ENCODE data around the gene SKAP2. TPM values are rescaled to one million over a fixed set of nuclear protein-coding genes. Genes with fewer than 3 reads are reported as not detected.

Gene SKAP2
- polyA plus RNA-seq, 3 donors: 19.2 to 204 (median 158) TPM

DNA sequence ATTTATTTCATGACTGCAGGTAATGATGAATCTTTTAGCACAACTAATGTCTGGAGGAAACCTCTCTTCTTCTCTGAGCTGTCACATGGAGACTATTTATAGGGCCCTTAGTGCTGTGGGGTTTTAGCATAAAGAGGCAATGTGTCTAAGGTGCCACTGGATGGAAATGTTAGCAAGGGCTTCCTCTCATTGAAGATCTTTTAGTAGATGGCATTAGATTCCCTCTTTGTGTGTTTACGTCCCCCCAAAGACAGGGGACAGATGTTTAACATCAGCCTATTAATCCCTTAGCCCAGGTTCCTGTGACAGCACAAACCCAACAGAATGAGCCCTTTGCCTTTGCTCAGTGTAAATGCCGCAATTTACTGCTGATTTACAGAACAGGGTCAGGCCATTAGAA lies 208.6 kb downstream of the SKAP2 start:
- Histone ChIP-seq H3K36me3 (replicated peaks in 1 of 2; ENCODE audit: control insufficient read depth in 1 of 2, insufficient read depth in 2 of 2, low read length in 2 of 2) (peaks cover 0 to 14% of the 10 kb centered on the region in 2 donors), H3K79me2 (ENCODE audit: insufficient read depth, low read length) (no peaks in the 10 kb centered on the region), H3K27me3 (ENCODE audit: control insufficient read depth in 2 of 2, insufficient read depth in 2 of 2, low read length in 2 of 2) (no peaks in the 10 kb centered on the region), H4K20me1 (ENCODE audit: insufficient read depth, low read length) (no peaks in the 10 kb centered on the region), H3K9ac (ENCODE audit: insufficient read depth, low read length, poor library complexity, severe bottlenecking) (no peak overlapping the region), H3K27ac (ENCODE audit: low read depth in 1 of 2, low read length in 2 of 2) (no peak overlapping the region), H3K4me1 (ENCODE audit: control insufficient read depth in 1 of 2, insufficient read depth in 2 of 2, low read length in 2 of 2) (no peaks in the 10 kb centered on the region), H2AFZ (ENCODE audit: insufficient read depth, low read depth, low read length, poor library complexity, severe bottlenecking) (no peak overlapping the region), H3K9me3 (replicated peaks in 1 of 2; ENCODE audit: control insufficient read depth in 1 of 2, insufficient read depth in 1 of 2, low read length in 2 of 2) (no peaks in the 10 kb centered on the region), H3K4me3 (replicated peaks in 1 of 3; ENCODE audit: low read depth in 2 of 3, low read length in 3 of 3) (no peak overlapping the region), H3K4me2 (replicated peaks; ENCODE audit: extremely low read depth, low read length, poor library complexity, severe bottlenecking) (no peak overlapping the region)
- peaks cover 12 to 14% of the 10 kb centered on the region in 2 donors for H3K36me3 Mint-ChIP-seq
- no peak for DNase-seq
- H3K27ac Mint-ChIP-seq: no peak overlapping the region
- H3K9me3 Mint-ChIP-seq: no peaks in the 10 kb centered on the region
- TF ChIP-seq, protein P1, sequence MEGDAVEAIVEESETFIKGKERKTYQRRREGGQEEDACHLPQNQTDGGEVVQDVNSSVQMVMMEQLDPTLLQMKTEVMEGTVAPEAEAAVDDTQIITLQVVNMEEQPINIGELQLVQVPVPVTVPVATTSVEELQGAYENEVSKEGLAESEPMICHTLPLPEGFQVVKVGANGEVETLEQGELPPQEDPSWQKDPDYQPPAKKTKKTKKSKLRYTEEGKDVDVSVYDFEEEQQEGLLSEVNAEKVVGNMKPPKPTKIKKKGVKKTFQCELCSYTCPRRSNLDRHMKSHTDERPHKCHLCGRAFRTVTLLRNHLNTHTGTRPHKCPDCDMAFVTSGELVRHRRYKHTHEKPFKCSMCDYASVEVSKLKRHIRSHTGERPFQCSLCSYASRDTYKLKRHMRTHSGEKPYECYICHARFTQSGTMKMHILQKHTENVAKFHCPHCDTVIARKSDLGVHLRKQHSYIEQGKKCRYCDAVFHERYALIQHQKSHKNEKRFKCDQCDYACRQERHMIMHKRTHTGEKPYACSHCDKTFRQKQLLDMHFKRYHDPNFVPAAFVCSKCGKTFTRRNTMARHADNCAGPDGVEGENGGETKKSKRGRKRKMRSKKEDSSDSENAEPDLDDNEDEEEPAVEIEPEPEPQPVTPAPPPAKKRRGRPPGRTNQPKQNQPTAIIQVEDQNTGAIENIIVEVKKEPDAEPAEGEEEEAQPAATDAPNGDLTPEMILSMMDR (IDR thresholded peaks at IDR 0.05): no peak
- intact Hi-C loops (cut with micrococcal nuclease): no loop called here
- H3K4me3 Mint-ChIP-seq: no peak overlapping the region
- H3K27me3 Mint-ChIP-seq (ENCODE audit: low read depth in 3 of 3): no peaks in the 10 kb centered on the region
- 100% methylated on average over 1 of the region's 2 CpGs for WGBS (ENCODE audit: insufficient coverage)
- H3K4me1 Mint-ChIP-seq: peaks cover 2% of the 10 kb centered on the region

DNA sequence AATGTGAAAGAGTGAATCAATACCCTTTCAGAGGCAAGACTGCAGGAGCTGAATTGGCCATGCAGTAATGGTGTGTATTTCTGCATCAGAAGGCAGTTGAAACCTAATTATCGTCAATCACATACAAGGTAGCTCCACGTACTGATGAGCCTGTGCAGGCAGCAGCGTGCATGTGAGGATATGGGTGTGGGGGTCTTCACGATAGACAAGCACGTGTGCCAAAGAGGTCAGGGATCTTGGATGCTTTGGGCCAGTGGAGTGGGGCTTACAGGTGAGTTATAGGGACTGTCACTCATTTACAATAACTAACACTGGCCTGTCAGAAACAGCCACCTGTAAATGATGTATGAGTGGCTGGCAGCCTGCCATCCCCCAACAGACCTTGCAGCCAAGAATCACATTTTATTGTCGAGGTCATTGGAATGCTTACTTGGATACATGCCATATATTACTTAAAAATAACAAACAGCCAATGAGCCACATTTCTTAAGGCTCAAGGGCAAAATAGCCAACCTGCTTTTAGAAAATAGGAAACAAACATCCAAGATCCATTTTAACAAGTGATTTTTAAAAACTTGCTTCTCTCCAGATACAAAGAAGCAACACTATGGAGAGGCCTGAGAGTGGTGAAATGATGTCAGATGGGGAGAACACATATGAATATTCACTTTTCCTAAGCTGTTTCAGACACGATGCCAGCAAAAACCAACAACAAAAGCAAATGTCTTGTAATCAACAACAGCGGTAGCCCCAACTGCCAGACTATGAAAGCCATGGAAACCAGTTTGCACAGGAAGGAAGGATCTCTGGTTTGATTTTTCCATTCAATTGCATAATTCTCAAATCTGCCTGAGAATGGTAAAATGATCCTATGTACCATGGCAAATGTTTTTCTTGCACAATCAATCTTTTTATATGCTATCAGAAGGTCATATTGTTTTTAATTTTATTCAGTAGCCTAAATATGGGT lies 210.7 kb downstream of the SKAP2 start:
- H4K20me1 ChIP-seq (ENCODE audit: insufficient read depth, low read length): no peaks in the 10 kb centered on the region
- H2AFZ ChIP-seq (ENCODE audit: insufficient read depth, low read depth, low read length, poor library complexity, severe bottlenecking): no peak overlapping the region
- H3K4me3 Mint-ChIP-seq: no peak overlapping the region
- no peaks in the 10 kb centered on the region for H3K4me1 ChIP-seq (ENCODE audit: control insufficient read depth in 1 of 2, insufficient read depth in 2 of 2, low read length in 2 of 2)
- H3K36me3 ChIP-seq (replicated peaks in 1 of 2; ENCODE audit: control insufficient read depth in 1 of 2, insufficient read depth in 2 of 2, low read length in 2 of 2): peaks cover 0 to 8% of the 10 kb centered on the region in 2 donors
- WGBS (ENCODE audit: insufficient coverage): 40% methylated on average over 3 of the region's 8 CpGs
- peaks cover 2% of the 10 kb centered on the region for H3K4me1 Mint-ChIP-seq
- TF ChIP-seq, protein P1 (IDR thresholded peaks at IDR 0.05): no peak
- no peak overlapping the region for H3K4me2 ChIP-seq (replicated peaks; ENCODE audit: extremely low read depth, low read length, poor library complexity, severe bottlenecking)
- no peak for DNase-seq
- no peaks in the 10 kb centered on the region for H3K27me3 Mint-ChIP-seq (ENCODE audit: low read depth in 3 of 3)
- no peaks in the 10 kb centered on the region for H3K9me3 Mint-ChIP-seq
- no peaks in the 10 kb centered on the region for H3K79me2 ChIP-seq (ENCODE audit: insufficient read depth, low read length)
- H3K36me3 Mint-ChIP-seq: peaks cover 7 to 14% of the 10 kb centered on the region in 2 donors
- H3K27ac Mint-ChIP-seq: peak overlapping the region in 1 of 7 donors; percentile 33
- H3K27me3 ChIP-seq (ENCODE audit: control insufficient read depth in 2 of 2, insufficient read depth in 2 of 2, low read length in 2 of 2): no peaks in the 10 kb centered on the region
- no peaks in the 10 kb centered on the region for H3K9me3 ChIP-seq (replicated peaks in 1 of 2; ENCODE audit: control insufficient read depth in 1 of 2, insufficient read depth in 1 of 2, low read length in 2 of 2)
- no peak overlapping the region for H3K27ac ChIP-seq (ENCODE audit: low read depth in 1 of 2, low read length in 2 of 2)
- intact Hi-C loops (cut with micrococcal nuclease): no loop called here
- H3K9ac ChIP-seq (ENCODE audit: insufficient read depth, low read length, poor library complexity, severe bottlenecking): no peak overlapping the region
- H3K4me3 ChIP-seq (replicated peaks in 1 of 3; ENCODE audit: low read depth in 2 of 3, low read length in 3 of 3): no peak overlapping the region

Data from CD14-positive monocyte (primary cell).